ENCODE measurements around the gene KLHL30. TPM values are rescaled to one million over a fixed set of nuclear protein-coding genes. Genes with fewer than 3 reads are reported as not detected.

KLHL30 gene
- total RNA-seq, 1 experiment from 2014 or later, result 0.61 TPM

DNA sequence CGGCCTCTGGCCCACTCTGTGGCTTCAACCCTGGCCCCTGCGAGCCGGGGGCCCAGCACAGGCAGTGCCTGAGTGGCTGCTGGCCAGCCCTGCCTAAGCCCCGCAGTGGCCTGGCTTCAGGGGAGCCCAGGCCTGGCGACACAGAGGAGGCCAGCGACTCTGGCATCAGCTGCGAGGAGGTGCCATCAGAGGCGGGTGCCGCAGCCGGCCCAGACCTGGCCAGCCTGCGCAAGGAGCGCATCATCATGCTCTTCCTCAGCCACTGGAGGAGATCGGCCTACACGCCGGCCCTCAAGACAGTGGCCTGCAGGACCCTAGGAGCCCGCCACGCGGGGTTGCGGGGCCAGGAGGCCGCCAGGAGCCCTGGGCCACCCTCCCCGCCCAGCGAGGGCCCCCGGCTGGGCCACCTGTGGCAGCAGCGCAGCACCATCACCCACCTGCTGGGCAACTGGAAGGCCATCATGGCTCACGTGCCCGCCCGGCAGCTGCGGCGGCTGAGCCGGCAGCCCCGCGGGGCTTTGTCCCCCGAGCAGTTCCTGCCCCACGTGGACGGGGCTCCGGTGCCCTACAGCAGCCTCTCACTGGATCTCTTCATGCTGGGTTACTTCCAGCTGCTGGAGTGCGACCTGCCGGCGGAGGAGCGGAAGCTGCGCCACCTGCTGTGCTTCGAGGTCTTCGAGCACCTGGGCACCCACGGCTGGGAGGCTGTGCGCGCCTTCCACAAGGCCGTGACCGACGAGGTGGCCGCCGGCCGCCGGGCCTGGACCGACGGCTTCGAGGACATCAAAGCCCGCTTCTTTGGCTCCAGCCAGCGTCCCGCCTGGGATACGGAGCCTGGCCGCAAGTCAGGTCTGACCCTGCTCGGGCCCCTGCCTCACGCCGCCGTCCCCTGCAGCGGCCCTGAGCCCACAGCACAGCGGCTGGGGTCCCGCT is 7.5 kb upstream of the KLHL30 start:
- intact Hi-C loops (cut with micrococcal nuclease), result no loop called here
- CTCF ChIA-PET, result no interaction called here
- BruUV-seq (replicated peaks), result no TSS peak

More for the DNA sequence above, 7.5 kb upstream of the KLHL30 start:
- ChIA-PET POLR2A (no interaction called here), RAD21 (ENCODE audit: low non-redundant PET in 1 of 2, low total read pairs in 2 of 2, uncharacterized antibody in 2 of 2, unreplicated experiment in 2 of 2) (no interaction called here)
- no peak for ATAC-seq
- Histone ChIP-seq H3K9me3 (ENCODE audit: control insufficient read depth in 1 of 2, insufficient read depth in 1 of 2, low read depth in 1 of 2, low read length in 2 of 2) (peaks cover 0 to 8% of the 10 kb centered on the region in 2 experiments; a peak in 1 of 4 replicates), H2AFZ (ENCODE audit: low read depth, low read length, poor library complexity, severe bottlenecking) (no peak overlapping the region), H4K20me1 (ENCODE audit: insufficient read depth) (no peaks in the 10 kb centered on the region), H3K4me3 (replicated peaks in 1 of 2; ENCODE audit: low read depth in 1 of 2, low read length in 2 of 2) (no peak overlapping the region), H3K79me2 (ENCODE audit: insufficient read depth, low read length) (no peaks in the 10 kb centered on the region), H3K9me2 (ENCODE audit: insufficient read depth) (no peaks in the 10 kb centered on the region), H3K36me3 (ENCODE audit: control insufficient read depth in 1 of 2, insufficient read depth in 2 of 2, low read length in 2 of 2) (no peaks in the 10 kb centered on the region), H3K27ac (ENCODE audit: low read depth, low read length) (no peak overlapping the region), H3K27me3 (ENCODE audit: insufficient read depth, low read length) (no peaks in the 10 kb centered on the region), H3K4me2 (ENCODE audit: low read length) (no peak overlapping the region), H3K9ac (ENCODE audit: low read length) (no peak overlapping the region), H3K4me1 (ENCODE audit: control insufficient read depth in 1 of 2, insufficient read depth in 2 of 2, low read length in 2 of 2) (no peaks in the 10 kb centered on the region)
- DNase-seq (ENCODE audit: low read depth, low spot score), result no peak
- TF ChIP-seq, protein P1, sequence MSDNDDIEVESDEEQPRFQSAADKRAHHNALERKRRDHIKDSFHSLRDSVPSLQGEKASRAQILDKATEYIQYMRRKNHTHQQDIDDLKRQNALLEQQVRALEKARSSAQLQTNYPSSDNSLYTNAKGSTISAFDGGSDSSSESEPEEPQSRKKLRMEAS (IDR thresholded peaks at IDR 0.05), result no peak
- no peak for TF ChIP-seq ZBTB33 (IDR thresholded peaks at IDR 0.05; ENCODE audit: extremely low read depth, insufficient replicate concordance, low read length)
- TF ChIP-seq SIN3A (IDR thresholded peaks at IDR 0.05; ENCODE audit: low read depth), result no peak
- no peak for TF ChIP-seq CEBPB (IDR thresholded peaks at IDR 0.05; ENCODE audit: low read depth)
- TF ChIP-seq ELF1 (IDR thresholded peaks at IDR 0.05; ENCODE audit: borderline replicate concordance, low read depth), result no peak
- TF ChIP-seq EZH2phosphoT487 (IDR thresholded peaks at IDR 0.05; ENCODE audit: borderline replicate concordance), result no peak
- no peak for TF ChIP-seq TCF7L2 (IDR thresholded peaks at IDR 0.05; ENCODE audit: borderline replicate concordance, extremely low read depth, insufficient read depth, insufficient read length)
- TF ChIP-seq POLR2AphosphoS5 (IDR thresholded peaks at IDR 0.05; ENCODE audit: low read depth, low read length), result no peak
- no peak for TF ChIP-seq ATF3 (IDR thresholded peaks at IDR 0.05)
- no peak for TF ChIP-seq EZH2 (IDR thresholded peaks at IDR 0.05)
- TF ChIP-seq JUND (IDR thresholded peaks at IDR 0.05), result no peak
- TF ChIP-seq SP1 (IDR thresholded peaks at IDR 0.05; ENCODE audit: low read depth), result no peak
- no peak for TF ChIP-seq ZFX (IDR thresholded peaks at IDR 0.05)
- TF ChIP-seq, protein P2, sequence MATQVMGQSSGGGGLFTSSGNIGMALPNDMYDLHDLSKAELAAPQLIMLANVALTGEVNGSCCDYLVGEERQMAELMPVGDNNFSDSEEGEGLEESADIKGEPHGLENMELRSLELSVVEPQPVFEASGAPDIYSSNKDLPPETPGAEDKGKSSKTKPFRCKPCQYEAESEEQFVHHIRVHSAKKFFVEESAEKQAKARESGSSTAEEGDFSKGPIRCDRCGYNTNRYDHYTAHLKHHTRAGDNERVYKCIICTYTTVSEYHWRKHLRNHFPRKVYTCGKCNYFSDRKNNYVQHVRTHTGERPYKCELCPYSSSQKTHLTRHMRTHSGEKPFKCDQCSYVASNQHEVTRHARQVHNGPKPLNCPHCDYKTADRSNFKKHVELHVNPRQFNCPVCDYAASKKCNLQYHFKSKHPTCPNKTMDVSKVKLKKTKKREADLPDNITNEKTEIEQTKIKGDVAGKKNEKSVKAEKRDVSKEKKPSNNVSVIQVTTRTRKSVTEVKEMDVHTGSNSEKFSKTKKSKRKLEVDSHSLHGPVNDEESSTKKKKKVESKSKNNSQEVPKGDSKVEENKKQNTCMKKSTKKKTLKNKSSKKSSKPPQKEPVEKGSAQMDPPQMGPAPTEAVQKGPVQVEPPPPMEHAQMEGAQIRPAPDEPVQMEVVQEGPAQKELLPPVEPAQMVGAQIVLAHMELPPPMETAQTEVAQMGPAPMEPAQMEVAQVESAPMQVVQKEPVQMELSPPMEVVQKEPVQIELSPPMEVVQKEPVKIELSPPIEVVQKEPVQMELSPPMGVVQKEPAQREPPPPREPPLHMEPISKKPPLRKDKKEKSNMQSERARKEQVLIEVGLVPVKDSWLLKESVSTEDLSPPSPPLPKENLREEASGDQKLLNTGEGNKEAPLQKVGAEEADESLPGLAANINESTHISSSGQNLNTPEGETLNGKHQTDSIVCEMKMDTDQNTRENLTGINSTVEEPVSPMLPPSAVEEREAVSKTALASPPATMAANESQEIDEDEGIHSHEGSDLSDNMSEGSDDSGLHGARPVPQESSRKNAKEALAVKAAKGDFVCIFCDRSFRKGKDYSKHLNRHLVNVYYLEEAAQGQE (IDR thresholded peaks at IDR 0.05; ENCODE audit: low read depth), result no peak
- no peak for TF ChIP-seq YY1 (IDR thresholded peaks at IDR 0.05; ENCODE audit: extremely low read depth, insufficient replicate concordance, low read depth, low read length)
